Smooth muscle cell (in vitro differentiated cells): ENCODE data around the gene HPS3. TPM values are rescaled to one million over a fixed set of nuclear protein-coding genes. Genes with fewer than 3 reads are reported as not detected.

Experiments
- DNase-seq: peaks from one replicate; lab custom pipeline; 2025; ENCODE audit not compliant: unreplicated experiment; lab: John Stamatoyannopoulos, UW
- H2AFZ ChIP-seq: fragments of 200-600 bp; sonication (generic); 2 replicates; pipeline ENCODE4 v1.6.0; 2016; ENCODE audit warnings: antibody characterized with exemption, low read depth, mild to moderate bottlenecking
- H3F3A ChIP-seq: fragments of 200-600 bp; sonication (generic); 2 replicates; pipeline ENCODE4 v1.6.0; 2017; ENCODE audit warnings: antibody characterized with exemption, low read depth
- H3K27ac ChIP-seq: fragments of 200-600 bp; sonication (generic); 2 replicates; pipeline ENCODE4 v1.5.1; 2016; ENCODE audit warnings: low read depth, mild to moderate bottlenecking
- H3K27me3 ChIP-seq: fragments of 200-600 bp; sonication (generic); 2 replicates; pipeline ENCODE4 v1.6.1; 2016; ENCODE audit warnings: low read depth, mild to moderate bottlenecking
- H3K36me3 ChIP-seq: fragments of 200-600 bp; sonication (generic); 2 replicates; pipeline ENCODE4 v1.5.1; 2016; ENCODE audit warnings: low read depth
- H3K4me1 ChIP-seq: fragments of 200-600 bp; sonication (generic); 2 replicates; pipeline ENCODE4 v1.5.1; 2016; ENCODE audit warnings: low read depth
- H3K4me2 ChIP-seq: fragments of 200-600 bp; sonication (generic); 2 replicates; pipeline ENCODE4 v1.6.0; 2016; ENCODE audit warnings: mild to moderate bottlenecking
- H3K4me3 ChIP-seq: fragments of 200-600 bp; sonication (generic); 2 replicates; pipeline ENCODE4 v1.5.1; 2016; ENCODE audit warnings: mild to moderate bottlenecking
- H3K79me2 ChIP-seq: fragments of 200-600 bp; sonication (generic); 2 replicates; pipeline ENCODE4 v1.6.0; 2016; ENCODE audit warnings: low read depth, mild to moderate bottlenecking
- H3K9ac ChIP-seq: fragments of 200-600 bp; sonication (generic); 2 replicates; pipeline ENCODE4 v1.6.0; 2016; ENCODE audit warnings: low read depth
- H3K9me3 ChIP-seq: fragments of 200-600 bp; sonication (generic); replicated peaks from 2 replicates; pipeline ENCODE4 v1.5.1; 2016; ENCODE audit warnings: low read depth
- H4K20me1 ChIP-seq: fragments of 200-600 bp; sonication (generic); 2 replicates; pipeline ENCODE4 v1.6.0; 2016; ENCODE audit warnings: low read depth
- CTCF ChIP-seq: fragments of 200-600 bp; sonication (generic); IDR thresholded peaks from 2 replicates; pipeline ENCODE4 v1.5.1; 2017; ENCODE audit warnings: borderline replicate concordance, mild to moderate bottlenecking, antibody characterized with exemption; ENCODE audit not compliant: insufficient read depth, poor library complexity, severe bottlenecking
- WGBS: methylation state at CpG from one replicate; pipeline ENCODE4 v1.1.7; 2016; ENCODE audit warnings: low lambda C conversion rate; 5-methylcytosine and 5-hydroxymethylcytosine counted together
- polyA plus RNA-seq: library from polyadenylated mRNA; unstranded; fragments of >200 nt; fragmentation: Nextera tagmentation; extraction: Ambion mirVana; gene quantifications from 2 replicates; pipeline ENCODE4 v1.2.1, GENCODE V29; 2016
- total RNA-seq: library from RNA; depleted of rRNA; stranded (reverse); fragments of >200 nt; gene quantifications from 2 replicates; pipeline ENCODE4 v1.2.3, GENCODE V29; 2014

HPS3 gene
- total and polyA plus RNA-seq, 2 experiments from 2014 or later, result 12.3 to 25.4 TPM

- Histone ChIP-seq H3K4me2 (peak overlapping the region; percentile 70), H3K9ac (peak overlapping the region; percentile 51), H2AFZ (no peak overlapping the region), H3K27ac (peak overlapping the region; percentile 73), H3K4me3 (no peak overlapping the region), H3K27me3 (peaks cover 11% of the 10 kb centered on the region), H3K4me1 (peaks cover 10% of the 10 kb centered on the region), H3F3A (peaks cover 4% of the 10 kb centered on the region), H3K79me2 (no peaks in the 10 kb centered on the region), H4K20me1 (peaks cover 23% of the 10 kb centered on the region), H3K36me3 (no peaks in the 10 kb centered on the region), H3K9me3 (no peaks in the 10 kb centered on the region)
- 0% methylated on average over 2 of the region's 2 CpGs for WGBS
- TF ChIP-seq CTCF, result no peak
- DNase-seq, result no peak
Measured at GRCh38 chr3:149151843-149152242, 22.4 kb downstream of the HPS3 start.

- no peak for TF ChIP-seq CTCF
- Histone ChIP-seq H3F3A (peaks cover 4% of the 10 kb centered on the region), H3K4me1 (peaks cover 10% of the 10 kb centered on the region), H3K27me3 (peaks cover 6% of the 10 kb centered on the region), H4K20me1 (peaks cover 17% of the 10 kb centered on the region), H3K4me2 (peak overlapping the region; percentile 70), H3K4me3 (no peak overlapping the region), H3K27ac (peak overlapping the region; percentile 73), H3K9ac (peak overlapping the region; percentile 51), H3K79me2 (no peaks in the 10 kb centered on the region), H3K9me3 (no peaks in the 10 kb centered on the region), H3K36me3 (no peaks in the 10 kb centered on the region), H2AFZ (no peak overlapping the region)
- WGBS, result 27% methylated on average over 2 of the region's 2 CpGs
- DNase-seq, result no peak
Measured at GRCh38 chr3:149152420-149152819, 23.0 kb downstream of the HPS3 start.

GRCh38 chr3:149153402-149153801, 24.0 kb downstream of the HPS3 start:
- peak overlapping the region; percentile 73 for H3K27ac ChIP-seq
- peaks cover 6% of the 10 kb centered on the region for H3K27me3 ChIP-seq
- H3K9ac ChIP-seq, result no peak overlapping the region
- peak overlapping the region; percentile 70 for H3K4me2 ChIP-seq
- no peaks in the 10 kb centered on the region for H3K36me3 ChIP-seq
- peaks cover 10% of the 10 kb centered on the region for H3K4me1 ChIP-seq
- no peak for TF ChIP-seq CTCF
- no peak overlapping the region for H3K4me3 ChIP-seq
- H3K79me2 ChIP-seq, result no peaks in the 10 kb centered on the region
- H3F3A ChIP-seq, result peaks cover 4% of the 10 kb centered on the region
- H4K20me1 ChIP-seq, result peaks cover 13% of the 10 kb centered on the region
- no peaks in the 10 kb centered on the region for H3K9me3 ChIP-seq
- H2AFZ ChIP-seq, result no peak overlapping the region
- no peak for DNase-seq

- H2AFZ ChIP-seq, result no peak overlapping the region
- no peak for TF ChIP-seq CTCF
- H3K79me2 ChIP-seq, result no peaks in the 10 kb centered on the region
- no peak overlapping the region for H3K9ac ChIP-seq
- H3K4me2 ChIP-seq, result no peak overlapping the region
- no peaks in the 10 kb centered on the region for H3F3A ChIP-seq
- H3K36me3 ChIP-seq, result peaks cover 4% of the 10 kb centered on the region
- no peaks in the 10 kb centered on the region for H3K27me3 ChIP-seq
- no peak overlapping the region for H3K27ac ChIP-seq
- no peaks in the 10 kb centered on the region for H3K4me1 ChIP-seq
- DNase-seq, result no peak
- no peak overlapping the region for H3K4me3 ChIP-seq
- no peaks in the 10 kb centered on the region for H4K20me1 ChIP-seq
- 96% methylated on average over 4 of the region's 4 CpGs for WGBS
- no peaks in the 10 kb centered on the region for H3K9me3 ChIP-seq
Measured at GRCh38 chr3:149160754-149161300, 31.4 kb downstream of the HPS3 start.
